GM18858 (cell line): Measurements from ENCODE around the gene SLFNL1.

Experiments used
- ATAC-seq: cut with Tn5 transposase; IDR thresholded peaks from one replicate; pipeline ENCODE4 v1.9.1; 2021; ENCODE audit not compliant: unreplicated experiment

SLFNL1 gene

DNA sequence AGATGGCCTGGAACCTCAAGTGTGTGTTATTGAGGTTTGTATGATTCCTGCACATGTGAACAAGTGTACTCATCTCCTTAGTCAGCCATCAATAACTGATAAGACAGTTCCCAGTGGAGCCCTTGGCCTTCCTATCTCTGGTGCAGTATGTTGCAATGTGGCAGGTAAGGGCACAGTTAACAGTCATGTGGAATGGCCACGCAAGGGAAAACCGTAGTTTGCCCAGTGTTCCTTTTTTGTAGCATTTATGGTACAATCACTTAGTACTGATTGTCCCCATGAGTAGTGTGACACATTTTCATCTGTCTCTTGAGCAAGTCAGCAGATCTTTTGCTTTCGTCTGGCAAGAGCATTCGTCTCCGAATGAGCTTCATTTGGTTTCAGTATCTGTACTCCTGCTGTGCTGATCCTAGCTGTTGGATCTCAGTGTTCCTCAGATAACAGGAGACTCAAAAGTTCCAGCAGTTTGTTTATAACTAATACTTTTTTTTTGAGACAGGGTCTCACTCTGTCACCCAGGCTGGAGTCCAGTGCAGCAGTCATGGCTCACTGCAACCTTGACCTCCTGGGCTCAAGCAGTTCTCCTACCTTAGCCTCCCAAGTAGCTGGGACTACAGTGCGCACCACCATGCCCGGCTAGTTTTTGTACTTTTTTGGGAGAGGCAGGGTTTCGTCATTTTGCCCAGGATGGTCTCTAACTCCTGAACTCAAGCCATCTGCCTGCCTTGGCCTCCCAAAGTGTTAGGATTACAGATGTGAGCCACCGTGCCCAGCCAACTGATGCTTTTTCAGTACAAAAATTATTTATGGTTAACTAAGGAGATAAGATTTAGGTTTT, 33.9 kb downstream of the SLFNL1 start:
- ATAC-seq, result no peak

DNA sequence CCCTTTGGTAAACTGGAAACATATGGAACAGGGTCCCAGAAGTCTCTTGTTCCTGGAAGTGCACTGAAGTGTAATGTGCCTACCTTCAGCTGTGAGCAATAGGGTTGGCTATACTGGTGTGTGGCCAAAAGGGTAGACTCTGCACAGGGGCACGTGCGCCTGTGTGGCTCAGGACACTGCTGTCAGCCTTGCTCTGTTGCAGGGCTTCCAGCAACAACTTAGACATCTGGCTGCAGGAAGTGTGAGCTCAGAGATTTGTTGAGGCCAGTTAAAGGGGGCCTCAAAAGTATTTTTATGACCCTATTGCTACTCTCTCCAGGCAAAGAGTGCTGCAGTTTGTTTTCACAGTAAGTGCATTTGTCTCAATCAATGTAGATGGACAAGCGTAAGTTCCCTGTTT, 34.6 kb downstream of the SLFNL1 start:
- ATAC-seq, result no peak

DNA sequence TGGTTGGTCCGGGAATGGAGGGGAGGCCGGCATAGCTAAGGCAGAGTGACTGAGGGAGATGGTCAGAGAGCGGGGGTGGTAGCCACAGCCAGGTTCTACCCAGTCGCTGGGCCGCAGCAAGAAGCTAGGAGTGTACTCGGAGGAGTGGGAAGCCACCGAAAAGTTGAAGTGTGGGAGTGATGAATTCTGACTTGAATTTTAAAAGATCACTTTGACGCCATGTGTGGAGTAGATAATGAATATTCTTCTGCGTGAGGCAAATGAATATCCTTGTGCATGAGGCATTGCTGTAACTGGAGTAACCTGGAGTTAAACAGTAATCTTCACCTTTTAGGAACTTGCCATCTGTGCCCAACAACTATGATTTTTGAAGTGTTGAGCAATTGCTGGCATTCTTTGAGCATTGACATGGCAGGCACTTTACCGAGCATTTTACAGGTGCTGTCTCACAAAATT, 35.2 kb downstream of the SLFNL1 start:
- ATAC-seq, result no peak

DNA sequence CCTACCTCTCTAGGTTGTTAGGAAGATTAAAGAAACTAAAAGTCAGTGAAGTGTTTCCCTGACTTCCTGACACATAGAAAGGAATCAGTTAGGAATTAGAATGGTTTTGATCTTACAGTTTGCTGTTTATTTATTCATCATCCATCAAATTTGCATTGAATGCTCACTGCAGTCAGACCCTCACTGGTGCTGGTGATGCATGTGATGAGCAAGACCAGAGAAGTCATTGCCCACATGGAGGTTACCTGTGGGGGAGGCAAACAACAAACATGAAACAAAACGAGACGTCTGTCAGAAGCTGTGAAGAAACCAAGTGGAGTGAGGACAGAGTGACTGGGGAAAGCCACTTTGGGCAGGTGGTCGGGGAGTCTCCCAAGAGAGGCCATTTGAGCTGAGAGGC, 35.6 kb downstream of the SLFNL1 start:
- no peak for ATAC-seq

DNA sequence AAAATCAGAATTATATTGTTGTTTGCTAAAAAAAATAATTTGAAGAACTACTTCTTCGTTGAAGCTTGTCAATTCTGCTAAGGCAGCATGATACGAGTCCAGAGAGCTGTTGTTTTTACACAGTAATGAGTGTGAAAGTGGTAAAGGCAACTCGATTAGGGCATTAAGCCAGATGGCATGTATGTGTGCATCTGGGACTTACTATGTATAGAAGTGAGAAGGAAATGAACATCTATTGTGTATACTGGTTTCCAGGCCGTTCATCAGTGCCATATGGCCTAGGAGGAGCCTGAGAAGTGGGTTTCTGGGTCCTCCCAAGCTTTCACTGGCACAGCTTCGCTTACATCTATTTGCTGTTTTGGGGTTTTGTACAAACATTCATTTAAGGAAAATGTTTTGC, 36.4 kb downstream of the SLFNL1 start:
- ATAC-seq, result no peak

DNA sequence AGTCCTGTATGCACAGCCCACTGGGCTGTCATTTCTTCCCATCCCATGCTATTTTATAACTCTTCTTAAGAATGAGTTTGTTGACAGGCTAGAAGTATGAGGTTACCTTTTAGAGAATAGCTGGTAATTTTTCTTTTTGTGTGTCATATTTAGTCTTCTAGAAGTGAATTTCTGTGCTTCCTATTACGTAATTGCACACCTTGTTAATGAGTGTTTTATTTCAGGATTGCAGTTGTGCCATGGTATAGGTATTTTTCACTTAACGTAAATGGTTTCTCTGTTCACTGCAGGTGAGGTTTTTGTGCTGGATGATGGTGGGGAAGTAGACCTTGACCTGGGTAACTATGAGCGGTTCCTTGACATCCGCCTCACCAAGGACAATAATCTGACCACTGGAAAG, 37.0 kb downstream of the SLFNL1 start:
- no peak for ATAC-seq

DNA sequence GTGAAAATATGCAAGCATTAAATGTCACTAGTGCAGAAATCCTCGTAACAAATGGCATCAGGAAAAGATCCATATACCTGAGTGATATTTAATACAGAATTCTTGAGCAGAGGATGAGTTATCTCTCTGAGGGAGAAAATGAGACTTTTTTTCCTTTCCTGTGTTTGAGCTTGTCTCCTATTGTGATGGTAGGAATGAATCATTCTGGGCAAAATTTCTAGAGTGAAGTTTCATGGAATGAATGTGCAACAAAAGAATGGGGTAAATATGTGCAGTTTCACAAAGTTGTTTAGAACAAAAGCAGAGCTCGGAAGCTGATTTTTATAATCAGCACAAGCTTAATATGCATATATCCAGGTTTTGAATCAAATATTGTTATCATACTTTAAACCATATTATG, 37.5 kb downstream of the SLFNL1 start:
- no peak for ATAC-seq

DNA sequence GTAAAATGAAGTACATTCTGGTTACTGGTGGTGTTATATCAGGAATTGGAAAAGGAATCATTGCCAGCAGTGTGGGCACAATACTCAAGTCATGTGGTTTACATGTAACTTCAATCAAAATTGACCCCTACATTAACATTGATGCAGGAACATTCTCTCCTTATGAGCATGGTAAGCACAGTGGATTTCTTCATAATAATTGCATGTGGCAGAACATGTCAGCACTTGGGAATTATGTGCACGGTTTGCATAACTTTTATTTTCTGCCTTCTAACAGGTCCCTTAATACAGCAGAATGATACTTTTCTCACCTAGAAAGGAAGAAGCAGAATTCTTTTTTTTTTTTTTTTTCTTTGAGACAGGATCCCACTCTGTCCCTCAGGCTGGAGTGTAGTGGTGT, 38.2 kb downstream of the SLFNL1 start:
- no peak for ATAC-seq

DNA sequence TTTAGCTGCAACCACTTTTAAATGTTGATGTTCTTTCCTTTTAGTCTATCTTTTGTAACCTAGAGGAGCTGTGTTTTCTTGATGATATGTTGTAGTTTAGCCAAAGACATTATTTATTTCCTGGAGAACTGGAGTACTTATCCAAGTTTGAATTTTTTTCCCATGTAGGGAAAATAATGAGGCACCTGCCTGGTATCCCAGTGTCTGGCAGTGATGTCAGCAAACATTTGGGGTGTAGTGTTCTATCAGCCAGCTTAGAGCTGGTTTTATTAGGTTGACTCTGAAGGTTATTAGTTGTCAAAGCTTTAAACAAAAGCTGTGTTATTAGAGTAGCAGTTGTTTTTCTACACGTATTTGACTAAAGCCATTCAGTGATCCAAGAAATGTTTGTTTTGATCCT, 38.8 kb downstream of the SLFNL1 start:
- no peak for ATAC-seq

DNA sequence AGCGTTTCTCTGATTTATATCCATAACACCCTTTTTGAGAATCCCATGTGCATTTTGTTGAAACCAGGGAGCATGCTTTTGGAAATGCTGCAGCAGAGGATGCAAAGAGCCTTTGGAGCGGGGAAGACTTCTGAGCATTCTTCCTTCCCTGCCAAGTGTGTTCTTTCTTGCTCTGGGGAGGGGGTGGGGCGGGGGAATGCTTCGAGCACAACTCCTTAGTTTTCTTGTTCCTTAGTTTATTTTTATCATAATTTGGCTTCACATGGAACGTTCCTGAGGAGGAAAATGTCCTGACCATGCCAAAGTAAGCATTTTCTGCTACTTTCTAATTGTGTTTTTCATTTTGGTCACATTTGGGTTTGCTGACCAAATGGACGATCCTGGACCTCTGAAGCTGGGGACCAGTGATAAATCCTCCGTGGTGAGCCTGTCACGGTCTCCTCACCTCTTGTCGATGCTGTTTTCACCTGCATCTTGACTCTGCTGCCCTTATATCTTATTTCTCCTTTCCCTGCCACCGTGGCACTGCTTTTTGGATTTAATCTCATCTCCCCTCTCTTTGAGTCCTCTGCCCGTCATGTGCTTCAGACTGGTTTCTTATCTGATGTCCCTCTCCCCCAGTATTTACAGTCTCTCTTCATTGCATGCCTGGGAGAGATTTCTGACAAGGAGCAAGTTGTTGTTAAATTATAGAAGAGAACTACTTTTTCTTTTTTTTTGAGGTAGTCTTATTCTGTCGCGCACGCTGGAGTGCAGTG, 39.7 kb downstream of the SLFNL1 start:
- no peak for ATAC-seq

DNA sequence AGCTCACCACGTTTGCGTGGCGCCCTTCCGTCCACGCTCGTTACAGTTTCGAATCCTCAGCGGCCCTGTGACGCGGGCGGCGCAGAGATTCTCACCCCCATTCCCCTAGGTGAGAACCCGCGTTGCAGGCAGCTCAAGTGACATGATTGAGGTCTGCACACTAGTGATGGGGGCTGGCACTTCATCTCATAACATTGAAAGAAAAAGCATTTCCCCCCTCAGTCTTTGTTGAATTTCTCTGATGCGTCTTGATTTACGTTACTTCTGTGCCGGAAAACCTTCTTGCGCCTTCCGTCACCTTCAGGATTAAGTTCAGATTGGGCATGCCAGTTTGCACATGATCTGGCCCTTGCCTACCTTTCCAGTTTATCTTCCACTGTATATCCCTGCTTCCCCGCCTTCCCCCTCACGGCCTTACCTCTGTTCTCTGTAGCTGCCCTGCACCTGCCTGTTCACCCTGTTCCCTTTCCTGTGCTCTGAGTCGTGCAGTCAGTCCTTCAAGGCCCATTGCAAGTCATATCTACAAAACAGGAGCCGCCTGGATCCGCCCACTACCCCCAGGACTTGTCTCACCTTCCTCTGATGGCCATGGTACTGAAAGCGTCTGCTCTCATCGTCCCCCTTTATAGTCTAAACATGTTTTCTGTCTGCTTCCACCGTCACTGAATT, 40.9 kb downstream of the SLFNL1 start:
- no peak for ATAC-seq

DNA sequence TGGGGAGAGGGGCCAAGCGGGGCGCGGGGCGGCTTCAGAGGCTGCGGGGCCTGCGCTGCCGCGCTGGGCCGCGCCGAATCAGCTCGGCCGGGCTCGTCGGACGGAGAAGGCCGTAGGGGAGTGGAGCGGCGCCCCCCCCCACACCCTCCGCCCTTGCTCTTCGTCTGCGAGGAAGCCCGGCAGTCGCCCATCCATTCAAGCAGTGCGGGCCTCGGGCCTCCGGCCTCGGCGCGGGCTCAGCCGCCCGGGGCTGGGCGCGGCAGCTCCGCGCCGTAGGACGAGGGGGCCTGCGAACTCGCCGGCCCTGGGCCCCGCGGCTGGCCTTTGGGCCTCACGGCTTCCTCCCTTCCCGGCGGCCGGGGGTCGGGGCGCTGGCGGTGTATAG, 41.5 kb downstream of the SLFNL1 start:
- ATAC-seq, result peak; percentile 16

DNA sequence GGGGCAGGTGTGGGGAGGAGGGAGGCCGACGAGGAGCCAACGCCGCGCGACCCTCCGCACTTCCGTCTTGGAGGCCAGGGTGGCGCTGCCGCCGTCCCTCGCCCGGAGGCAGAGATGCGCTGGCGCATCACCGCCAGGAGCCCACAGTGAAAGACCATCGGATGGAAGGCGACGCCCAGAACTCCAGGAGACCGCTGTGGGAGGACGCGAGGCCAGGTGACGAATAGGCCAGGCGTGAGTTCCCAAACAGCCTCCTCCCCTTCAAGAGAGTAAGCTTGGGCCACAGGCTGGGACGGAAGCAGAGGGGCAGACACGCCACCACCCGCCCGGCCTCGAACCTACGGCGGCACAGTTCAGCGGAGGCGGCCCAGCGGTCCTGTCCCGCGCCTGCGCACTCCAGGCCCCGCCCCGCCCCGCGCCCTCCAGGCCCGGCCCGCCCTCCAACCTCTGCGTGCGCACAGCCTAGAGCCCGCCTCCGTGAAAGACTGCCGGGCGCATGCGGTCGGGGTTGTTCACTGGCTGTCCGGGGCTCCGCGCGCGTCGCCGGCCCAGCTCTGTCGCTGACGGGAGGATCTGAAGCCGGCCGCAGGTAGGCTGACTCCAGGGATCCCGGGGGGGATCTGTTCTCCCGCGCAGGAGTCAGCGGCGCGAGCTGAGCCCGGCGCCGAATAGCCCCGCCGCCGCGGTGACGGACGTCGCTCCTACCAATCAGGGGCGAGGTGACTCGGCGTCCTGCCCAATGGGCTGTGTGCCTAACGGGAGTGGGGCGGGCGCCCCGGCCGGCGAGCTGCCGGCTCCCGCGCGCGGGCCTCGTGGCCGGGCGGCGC, 42.1 kb downstream of the SLFNL1 start, which contains the start of gene CTPS1:
CTPS1 (plus strand) TSS at position 456 of the 827 bp plus-strand sequence. CDS start 3,595 bp downstream, outside the sequence.
- ATAC-seq, result peak; percentile 86

DNA sequence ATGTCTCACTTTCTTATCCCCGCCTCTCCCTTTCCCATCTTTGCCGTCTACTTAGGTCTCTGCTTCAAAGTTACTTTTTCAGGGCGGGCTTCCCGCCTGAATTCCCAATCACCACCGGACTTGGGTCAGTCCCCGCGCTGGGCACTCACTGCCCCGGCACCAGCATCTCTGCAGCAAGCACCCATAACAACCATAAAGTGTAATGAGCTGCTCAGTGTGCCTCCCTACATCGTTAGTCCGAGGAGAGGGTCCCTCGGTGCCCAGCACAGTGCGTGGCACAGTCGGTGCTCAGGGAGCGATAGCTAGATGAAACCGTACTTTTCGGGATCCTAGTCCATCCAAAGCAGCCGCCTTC, 42.7 kb downstream of the SLFNL1 start:
- ATAC-seq, result no peak

DNA sequence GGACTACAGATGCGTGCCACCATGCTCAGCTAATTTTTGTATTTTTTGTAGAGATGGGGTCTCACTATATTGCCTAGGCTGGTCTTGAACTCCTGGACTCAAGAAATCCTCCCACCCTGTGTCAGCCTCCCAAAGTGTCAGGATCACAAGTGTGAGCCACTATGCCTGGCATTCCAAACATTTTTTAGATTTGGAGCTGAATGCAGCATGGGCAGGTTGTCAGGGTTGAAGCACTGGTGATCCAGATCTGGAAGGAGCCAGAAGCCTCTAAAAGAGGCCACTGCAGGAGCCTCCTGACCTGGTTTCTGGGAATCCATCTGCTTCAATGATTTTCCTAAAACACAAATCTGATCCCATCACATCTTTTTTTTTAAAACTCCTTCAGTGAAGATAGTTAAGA, 43.8 kb downstream of the SLFNL1 start:
- no peak for ATAC-seq

DNA sequence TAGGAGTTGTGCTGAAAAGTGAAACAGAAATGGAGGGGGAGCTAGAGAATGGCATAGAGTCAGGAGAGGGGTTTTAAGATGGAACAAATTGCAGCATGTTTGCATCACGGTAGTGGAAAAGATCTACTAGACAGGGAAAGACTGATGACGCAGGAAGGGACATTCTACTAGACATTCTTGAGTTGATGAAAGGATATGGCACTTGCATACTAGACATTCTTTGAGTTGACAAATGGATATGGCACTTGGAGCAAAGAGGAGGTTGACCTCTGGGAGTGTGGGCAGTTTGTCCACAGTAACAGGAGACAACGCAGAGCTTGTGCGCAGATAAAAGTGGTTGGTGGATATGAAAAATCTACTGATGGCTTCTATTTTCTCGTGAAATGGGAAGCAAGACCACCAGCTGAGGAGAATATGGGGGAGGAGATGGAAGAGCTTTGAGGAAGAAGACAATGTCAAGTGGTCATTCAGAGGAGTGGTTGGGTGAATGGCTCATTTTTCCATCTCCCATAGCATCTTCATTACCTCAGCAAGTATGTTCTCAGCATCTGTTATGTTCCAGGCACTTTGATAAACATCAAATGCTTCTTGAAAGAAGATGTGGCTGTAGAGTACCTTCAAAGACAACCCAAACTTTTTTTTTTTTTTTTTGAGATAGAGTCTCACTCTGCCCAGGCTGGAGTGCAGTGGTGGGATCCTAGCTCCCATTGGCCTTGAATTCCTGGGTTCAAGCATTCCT, 44.4 kb downstream of the SLFNL1 start:
- no peak for ATAC-seq

DNA sequence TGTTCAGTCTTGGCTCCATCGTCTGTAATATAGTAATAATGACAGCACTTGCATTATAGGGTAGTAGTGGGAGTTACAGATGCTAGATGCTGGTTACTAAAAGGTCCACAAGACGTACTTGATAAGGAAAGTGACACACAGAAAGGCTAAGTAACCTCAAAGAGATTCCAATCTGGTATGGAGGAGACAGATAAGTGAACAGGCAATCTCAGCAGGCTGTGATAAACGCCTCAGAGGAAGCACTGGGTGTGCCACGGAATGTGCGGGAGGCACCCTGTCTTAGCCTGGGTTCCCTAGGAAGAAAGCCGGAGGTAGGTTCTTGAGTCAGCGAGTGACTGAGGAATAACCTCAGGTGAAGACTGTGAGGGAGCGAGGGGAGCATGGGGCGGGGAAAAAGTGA, 46.6 kb downstream of the SLFNL1 start:
- no peak for ATAC-seq

DNA sequence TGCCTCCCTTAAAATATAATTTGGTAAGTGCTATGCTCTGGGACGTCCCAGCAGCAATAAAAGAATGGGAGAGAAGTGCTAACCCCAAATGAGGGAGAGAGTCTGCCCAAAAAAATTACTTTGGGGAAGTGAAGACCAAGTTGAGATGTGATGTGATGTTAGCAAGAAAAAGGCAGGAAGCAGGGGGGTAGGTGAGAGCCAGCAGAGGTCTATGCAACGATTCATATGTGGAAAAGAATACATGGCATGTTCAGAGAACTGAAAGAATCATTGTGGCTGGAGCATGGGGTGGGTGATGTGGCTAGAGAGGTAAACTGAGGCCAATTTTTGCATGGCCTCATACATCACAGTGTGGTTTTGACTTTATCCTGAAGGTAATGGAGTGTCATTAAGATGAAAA, 47.6 kb downstream of the SLFNL1 start:
- ATAC-seq, result no peak

DNA sequence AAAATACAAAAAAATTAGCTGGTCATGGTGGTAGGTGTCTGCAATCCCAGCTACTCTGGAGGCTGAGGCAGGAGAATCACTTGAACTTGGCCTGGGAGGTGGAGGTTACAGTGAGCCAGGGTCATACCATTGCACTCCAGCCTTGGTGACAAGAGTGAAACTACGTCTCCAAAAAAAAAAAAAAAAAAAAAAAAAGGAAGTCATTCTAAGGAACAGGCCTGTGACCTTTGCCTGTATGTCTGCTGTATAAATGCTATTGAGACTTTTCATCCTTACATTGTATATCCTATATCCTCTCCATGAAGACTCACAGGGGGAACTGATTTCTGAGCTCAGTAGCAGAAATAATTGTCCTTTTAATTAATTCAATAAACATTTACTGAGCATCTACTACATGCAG, 49.6 kb downstream of the SLFNL1 start:
- no peak for ATAC-seq

DNA sequence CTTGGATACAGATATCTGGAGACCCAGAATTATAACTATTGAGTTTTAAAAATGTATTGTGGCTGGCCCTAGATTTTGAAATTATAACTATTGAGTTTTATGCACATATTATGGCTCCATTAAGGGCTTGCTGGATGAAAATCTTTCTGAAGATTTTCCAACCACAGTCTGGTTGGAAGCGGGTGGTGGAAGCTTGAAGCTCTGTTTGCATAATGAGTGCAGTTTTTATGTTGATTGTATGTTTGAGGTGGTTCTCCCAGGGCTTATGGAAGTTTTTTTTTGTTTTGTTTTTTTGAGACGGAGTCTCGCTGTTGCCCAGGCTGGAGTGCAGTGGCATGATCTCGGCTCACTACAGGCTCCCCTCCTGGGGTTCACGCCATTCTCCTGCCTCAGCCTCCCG, 52.1 kb downstream of the SLFNL1 start:
- ATAC-seq, result no peak
